Measurements from ENCODE around the gene NUP210.
"Not testable (repeated sequence)": the region's sequence is repeated elsewhere in the genome, so short reads cannot be mapped to it uniquely, and the experiment has no call there.

The NUP210 gene

GRCh38 chr3:13429631-13430291 is 9.6 kb upstream of the NUP210 start:
- no peak for DNase-seq

GRCh38 chr3:13428678-13429077 is 8.6 kb upstream of the NUP210 start:
- DNase-seq, result not testable (repeated sequence)

GRCh38 chr3:13427662-13428603 is 7.8 kb upstream of the NUP210 start:
- no peak for DNase-seq

- DNase-seq, result no peak
Observed at GRCh38 chr3:13426591-13426990, 6.5 kb upstream of the NUP210 start.

GRCh38 chr3:13425689-13426088 is 5.6 kb upstream of the NUP210 start:
- DNase-seq, result no peak

- no peak for DNase-seq
Observed at GRCh38 chr3:13424865-13425617, 4.9 kb upstream of the NUP210 start.

- peak in 1 of 2 donors; percentile 26 for DNase-seq
Observed at GRCh38 chr3:13424141-13424844, 4.2 kb upstream of the NUP210 start.

- DNase-seq, result peak; percentile 90 to 92
Observed at GRCh38 chr3:13420831-13421765, 976 bp upstream of the NUP210 start.

- DNase-seq, result peak; percentile 49 to 66
Observed at GRCh38 chr3:13419505-13420044, 547 bp downstream of the NUP210 start.

- no peak for DNase-seq
Observed at GRCh38 chr3:13417166-13417947, 2.8 kb downstream of the NUP210 start.

- DNase-seq, result peak in 1 of 2 donors; percentile 6
Observed at GRCh38 chr3:13415997-13416793, 3.9 kb downstream of the NUP210 start.

- no peak for DNase-seq
Observed at GRCh38 chr3:13415236-13415986, 4.7 kb downstream of the NUP210 start.

GRCh38 chr3:13414040-13414729 is 5.9 kb downstream of the NUP210 start:
- peak; percentile 97 for DNase-seq

GRCh38 chr3:13411186-13411860 is 8.8 kb downstream of the NUP210 start:
- no peak for DNase-seq

GRCh38 chr3:13408890-13409289 is 11.2 kb downstream of the NUP210 start:
- DNase-seq, result no peak

GRCh38 chr3:13407926-13408325 is 12.2 kb downstream of the NUP210 start:
- DNase-seq, result no peak

- DNase-seq, result no peak
Observed at GRCh38 chr3:13407475-13407874, 12.6 kb downstream of the NUP210 start.
